Anterior cingulate cortex (tissue), 58 donors: ENCODE data around the gene APH1B.
"Not testable (repeated sequence)": the region's sequence is repeated elsewhere in the genome, so short reads cannot be mapped to it uniquely, and the experiment has no call there.

Source experiments
- DNase-seq, 58 donors: peaks; one replicate each; lab custom pipeline; 2025; lab: John Stamatoyannopoulos, UW

Gene APH1B

GRCh38 chr15:63327648-63328421 is 50.4 kb downstream of the APH1B start:
- DNase-seq = no peak

GRCh38 chr15:63329567-63330350 is 52.4 kb downstream of the APH1B start:
- no peak for DNase-seq

GRCh38 chr15:63330926-63331325 is 53.5 kb downstream of the APH1B start:
- no peak for DNase-seq

GRCh38 chr15:63331456-63331855 is 54.1 kb downstream of the APH1B start:
- peak in 1 of 58 donors; percentile 25 for DNase-seq

- no peak for DNase-seq
Measured at GRCh38 chr15:63332367-63333124, 55.1 kb downstream of the APH1B start.

GRCh38 chr15:63334821-63335220 is 57.4 kb downstream of the APH1B start:
- no peak for DNase-seq

GRCh38 chr15:63335543-63336240 is 58.3 kb downstream of the APH1B start:
- DNase-seq = no peak

- DNase-seq = no peak
Measured at GRCh38 chr15:63337046-63337445, 59.6 kb downstream of the APH1B start.

- DNase-seq = no peak
Measured at GRCh38 chr15:63338170-63338569, 60.8 kb downstream of the APH1B start.

GRCh38 chr15:63339006-63339766 is 61.8 kb downstream of the APH1B start:
- peak in 1 of 58 donors; percentile 50 for DNase-seq

- DNase-seq = no peak
Measured at GRCh38 chr15:63339836-63340235, 62.4 kb downstream of the APH1B start.

- DNase-seq = no peak
Measured at GRCh38 chr15:63340353-63340752, 62.9 kb downstream of the APH1B start.

- DNase-seq = no peak
Measured at GRCh38 chr15:63340878-63341277, 63.5 kb downstream of the APH1B start.

GRCh38 chr15:63341898-63342297 is 64.5 kb downstream of the APH1B start:
- no peak for DNase-seq

- not testable (repeated sequence) for DNase-seq
Measured at GRCh38 chr15:63342996-63343562, 65.7 kb downstream of the APH1B start.

GRCh38 chr15:63344731-63345390 is 67.5 kb downstream of the APH1B start:
- DNase-seq = no peak

- DNase-seq = no peak
Measured at GRCh38 chr15:63345391-63345752, 68.0 kb downstream of the APH1B start.

GRCh38 chr15:63347074-63347857 is 69.9 kb downstream of the APH1B start:
- no peak for DNase-seq
